Activated B cell treated with CpG ODN at 0.5 μM for 24 hours (primary cell): ENCODE results near the gene GLA. TPM values are rescaled to one million over a fixed set of nuclear protein-coding genes. Genes with fewer than 3 reads are reported as not detected.

Source experiments
- ATAC-seq: fragments of 200-7000 bp; cut with Tn5 transposase; one replicate; pipeline ENCODE4 v1.10.0; 2021; ENCODE audit warnings: low read depth, mild to moderate bottlenecking, moderate library complexity
- CTCF ChIA-PET: fragments of 350-600 bp; sonication (Branson Sonifier 250); formaldehyde crosslinking; loops from one replicate; lab custom pipeline; 2021; ENCODE audit warnings: antibody characterized with exemption; lab: Charles Lee
- POLR2A ChIA-PET: fragments of 350-600 bp; sonication (Branson Sonifier 250); formaldehyde crosslinking; loops from one replicate; lab custom pipeline; 2021; ENCODE audit warnings: antibody characterized with exemption; lab: Charles Lee
- DNase-seq: peaks from one replicate; pipeline ENCODE4 v3.0.0; 2022
- H3K27ac Mint-ChIP-seq: one replicate; pipeline ENCODE4 v1.8.0; 2020; ENCODE audit warnings: mixed read lengths
- H3K27me3 Mint-ChIP-seq: one replicate; pipeline ENCODE4 v1.8.0; 2021; ENCODE audit warnings: mixed read lengths
- H3K36me3 Mint-ChIP-seq: one replicate; pipeline ENCODE4 v1.8.0; 2021; ENCODE audit warnings: low read depth, mixed read lengths
- H3K4me1 Mint-ChIP-seq: one replicate; pipeline ENCODE4 v1.8.0; 2021; ENCODE audit warnings: mixed read lengths
- H3K4me3 Mint-ChIP-seq: one replicate; pipeline ENCODE4 v1.8.0; 2020; ENCODE audit warnings: mild to moderate bottlenecking, mixed read lengths
- H3K9me3 Mint-ChIP-seq: one replicate; pipeline ENCODE4 v1.8.0; 2020; ENCODE audit warnings: mixed read lengths
- intact Hi-C: fragments of 100-400 bp; cut with micrococcal nuclease; formaldehyde crosslinking; loops from one replicate; pipeline ENCODE4 v1.15.1; 2024
- total RNA-seq: library from RNA; stranded (reverse); gene quantifications from 2 replicates; pipeline ENCODE4 v1.2.3, GENCODE V29; 2022
- TF ChIP-seq, protein P1 (sequence below): fragments of 200-600 bp; IDR thresholded peaks from one replicate; pipeline ENCODE4 v1.8.0; 2022; ENCODE audit warnings: antibody characterized with exemption, mild to moderate bottlenecking

GLA gene
- total RNA-seq, 1 donor from 2014 or later, result 32.2 TPM

DNA sequence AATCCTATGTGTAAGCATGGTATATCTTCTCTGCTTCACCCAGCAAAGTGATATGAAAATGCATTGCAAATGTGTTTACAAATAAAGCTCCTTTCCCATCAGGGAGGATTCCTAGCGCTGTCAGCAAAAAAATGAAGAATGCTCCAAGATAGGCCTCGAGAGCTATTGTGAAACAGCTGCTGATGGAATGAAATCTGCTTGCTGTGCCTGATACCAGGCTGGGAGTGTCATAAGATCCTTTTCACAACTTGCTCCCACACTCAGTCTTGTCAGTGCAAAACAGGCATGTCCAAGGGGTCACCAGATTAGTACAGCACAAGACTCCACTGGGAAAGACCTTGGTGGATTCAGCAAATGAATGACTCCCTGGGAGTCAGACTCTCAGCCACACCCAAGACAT lies 34.4 kb upstream of the GLA start:
- DNase-seq (no peak), ATAC-seq (no peak)
- ChIA-PET CTCF (no interaction called here), POLR2A (no interaction called here)
- TF ChIP-seq, protein P1, sequence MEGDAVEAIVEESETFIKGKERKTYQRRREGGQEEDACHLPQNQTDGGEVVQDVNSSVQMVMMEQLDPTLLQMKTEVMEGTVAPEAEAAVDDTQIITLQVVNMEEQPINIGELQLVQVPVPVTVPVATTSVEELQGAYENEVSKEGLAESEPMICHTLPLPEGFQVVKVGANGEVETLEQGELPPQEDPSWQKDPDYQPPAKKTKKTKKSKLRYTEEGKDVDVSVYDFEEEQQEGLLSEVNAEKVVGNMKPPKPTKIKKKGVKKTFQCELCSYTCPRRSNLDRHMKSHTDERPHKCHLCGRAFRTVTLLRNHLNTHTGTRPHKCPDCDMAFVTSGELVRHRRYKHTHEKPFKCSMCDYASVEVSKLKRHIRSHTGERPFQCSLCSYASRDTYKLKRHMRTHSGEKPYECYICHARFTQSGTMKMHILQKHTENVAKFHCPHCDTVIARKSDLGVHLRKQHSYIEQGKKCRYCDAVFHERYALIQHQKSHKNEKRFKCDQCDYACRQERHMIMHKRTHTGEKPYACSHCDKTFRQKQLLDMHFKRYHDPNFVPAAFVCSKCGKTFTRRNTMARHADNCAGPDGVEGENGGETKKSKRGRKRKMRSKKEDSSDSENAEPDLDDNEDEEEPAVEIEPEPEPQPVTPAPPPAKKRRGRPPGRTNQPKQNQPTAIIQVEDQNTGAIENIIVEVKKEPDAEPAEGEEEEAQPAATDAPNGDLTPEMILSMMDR, result no peak
- peaks cover 30% of the 10 kb centered on the region for H3K36me3 Mint-ChIP-seq
- no peak overlapping the region for H3K4me3 Mint-ChIP-seq
- H3K27ac Mint-ChIP-seq, result no peak overlapping the region
- intact Hi-C loops, result no loop called here
- H3K4me1 Mint-ChIP-seq, result peaks cover 5% of the 10 kb centered on the region
- H3K9me3 Mint-ChIP-seq, result no peaks in the 10 kb centered on the region
- H3K27me3 Mint-ChIP-seq, result no peaks in the 10 kb centered on the region

- DNase-seq (no peak), ATAC-seq (no peak)
- intact Hi-C loops, result no loop called here
- POLR2A ChIA-PET, result no interaction called here
- Mint-ChIP-seq H3K4me3 (no peak overlapping the region), H3K27me3 (no peaks in the 10 kb centered on the region), H3K36me3 (peaks cover 24% of the 10 kb centered on the region), H3K4me1 (no peaks in the 10 kb centered on the region), H3K27ac (no peak overlapping the region), H3K9me3 (no peaks in the 10 kb centered on the region)
- TF ChIP-seq, protein P1, result no peak
- CTCF ChIA-PET, result no interaction called here
Observed at GRCh38 chrX:101430457-101431078, 22.8 kb upstream of the GLA start.

- ChIA-PET POLR2A (no interaction called here), CTCF (no interaction called here)
- H3K27me3 Mint-ChIP-seq, result no peaks in the 10 kb centered on the region
- peaks cover 24% of the 10 kb centered on the region for H3K36me3 Mint-ChIP-seq
- H3K27ac Mint-ChIP-seq, result no peak overlapping the region
- H3K4me3 Mint-ChIP-seq, result no peak overlapping the region
- intact Hi-C loops, result no loop called here
- TF ChIP-seq, protein P1, result no peak
- no peaks in the 10 kb centered on the region for H3K4me1 Mint-ChIP-seq
- ATAC-seq (no peak), DNase-seq (no peak)
- no peaks in the 10 kb centered on the region for H3K9me3 Mint-ChIP-seq
Observed at GRCh38 chrX:101429934-101430333, 22.2 kb upstream of the GLA start.

DNA sequence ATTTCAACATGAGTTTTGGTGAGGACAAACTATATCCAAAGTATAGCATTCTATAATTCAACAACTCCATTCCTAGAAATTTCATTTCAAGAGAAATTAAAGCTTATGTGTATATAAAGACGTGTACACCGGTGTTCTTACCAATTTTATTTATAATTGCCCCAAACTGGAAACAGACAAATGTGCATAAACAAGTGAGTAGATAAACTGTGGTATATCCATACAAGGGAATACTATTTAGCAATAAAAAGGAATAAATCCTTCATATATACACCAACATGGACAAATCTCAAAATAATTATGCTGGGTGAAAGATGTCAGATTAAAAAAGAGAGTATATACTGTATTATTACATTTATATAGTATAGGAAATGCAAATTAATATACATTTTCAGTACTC lies 20.2 kb upstream of the GLA start:
- ATAC-seq (no peak), DNase-seq (no peak)
- H3K9me3 Mint-ChIP-seq, result no peaks in the 10 kb centered on the region
- POLR2A ChIA-PET, result interaction anchor here (0.7 kb wide), 1 partner anchor 48 kb away, joined by 12 read pairs; no protein-coding TSS in a partner anchor
- no peak overlapping the region for H3K4me3 Mint-ChIP-seq
- intact Hi-C loops, result no loop called here
- H3K27ac Mint-ChIP-seq, result no peak overlapping the region
- TF ChIP-seq, protein P1, result no peak
- peaks cover 28% of the 10 kb centered on the region for H3K36me3 Mint-ChIP-seq
- H3K4me1 Mint-ChIP-seq, result no peaks in the 10 kb centered on the region
- no peaks in the 10 kb centered on the region for H3K27me3 Mint-ChIP-seq
- CTCF ChIA-PET, result no interaction called here

GRCh38 chrX:101419489-101419888 lies 11.8 kb upstream of the GLA start:
- no peak for ATAC-seq
- TF ChIP-seq, protein P1, result no peak
- intact Hi-C loops, result loop anchor here (5.0 kb wide), 3 partner anchors 178 to 663 kb away; partner anchors contain the start of gene ARMCX6
- H3K4me1 Mint-ChIP-seq, result peaks cover 31% of the 10 kb centered on the region
- H3K27me3 Mint-ChIP-seq, result no peaks in the 10 kb centered on the region
- no peak for DNase-seq
- peaks cover 4% of the 10 kb centered on the region for H3K36me3 Mint-ChIP-seq
- ChIA-PET POLR2A (interaction anchor here (1.7 kb wide), 1 partner anchor 29 kb away, joined by 8 read pairs; the partner anchor contains the start of gene RPL36A), CTCF (no interaction called here)
- no peaks in the 10 kb centered on the region for H3K9me3 Mint-ChIP-seq
- peak overlapping the region; percentile 18 for H3K27ac Mint-ChIP-seq
- no peak overlapping the region for H3K4me3 Mint-ChIP-seq
